WTC11 (cell line): ENCODE results near the gene FAS.

Source experiments
- CTCF ChIP-seq: fragments of 200-600 bp; IDR thresholded peaks from 2 replicates; pipeline ENCODE4 v1.8.0; 2022; ENCODE audit warnings: antibody characterized with exemption
- ELF4 ChIP-seq: sonication (generic); formaldehyde crosslinking; IDR thresholded peaks from 2 replicates; pipeline ENCODE4 v1.8.1; 2022; ENCODE audit warnings: low read depth, mild to moderate bottlenecking, moderate library complexity, missing genetic modification reagents
- NFE2L1 ChIP-seq: sonication (generic); formaldehyde crosslinking; IDR thresholded peaks from 2 replicates; pipeline ENCODE4 v1.8.1; 2023; ENCODE audit warnings: missing genetic modification reagents
- TEAD4 ChIP-seq: sonication (generic); formaldehyde crosslinking; IDR thresholded peaks from 2 replicates; pipeline ENCODE4 v1.8.0; 2022; ENCODE audit warnings: mild to moderate bottlenecking, missing genetic modification reagents
- ZNF232 ChIP-seq: sonication (generic); formaldehyde crosslinking; IDR thresholded peaks from 2 replicates; pipeline ENCODE4 v1.8.0; 2022; ENCODE audit warnings: mild to moderate bottlenecking, missing genetic modification reagents

GRCh38 chr10:89042562-89042961 lies 52.0 kb downstream of the FAS start:
- TF ChIP-seq CTCF (no peak), TEAD4 (CRISPR knock-in tag) (no peak), NFE2L1 (CRISPR knock-in tag) (no peak), ZNF232 (CRISPR knock-in tag) (no peak), ELF4 (CRISPR knock-in tag) (no peak)
